Activated gamma-delta T cell treated with anti-CD3 and anti-CD28 coated beads, Interleukin-2, amount 50 U/mL, for 16 hours (primary cell): ENCODE data around the gene ANXA3.
"Not testable (repeated sequence)": the region's sequence is repeated elsewhere in the genome, so short reads cannot be mapped to it uniquely, and the experiment has no call there.

Source experiments
- DNase-seq: peaks from one replicate; pipeline ENCODE4 v3.0.0-alpha.2; 2020; ENCODE audit warnings: low read depth

Gene ANXA3

DNA sequence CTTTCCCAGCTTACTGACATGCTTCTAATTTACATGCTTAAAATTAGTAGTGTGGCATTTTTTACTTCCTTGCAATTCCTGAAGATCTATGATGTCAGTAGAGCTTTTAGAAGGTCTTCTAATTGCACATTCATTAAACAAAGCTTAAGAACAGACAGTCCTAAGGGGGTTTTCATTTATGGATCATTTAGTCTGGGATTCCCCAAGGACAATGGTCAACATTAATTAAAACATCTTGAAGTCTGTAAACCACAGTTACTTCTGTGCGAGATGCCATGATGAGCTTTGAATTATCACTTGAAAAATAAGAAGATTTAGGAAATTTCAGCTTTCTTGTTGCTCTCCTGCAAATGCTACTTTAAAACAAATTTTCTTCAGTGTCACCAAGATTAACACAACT lies 20.2 kb downstream of the ANXA3 start:
- no peak for DNase-seq

DNA sequence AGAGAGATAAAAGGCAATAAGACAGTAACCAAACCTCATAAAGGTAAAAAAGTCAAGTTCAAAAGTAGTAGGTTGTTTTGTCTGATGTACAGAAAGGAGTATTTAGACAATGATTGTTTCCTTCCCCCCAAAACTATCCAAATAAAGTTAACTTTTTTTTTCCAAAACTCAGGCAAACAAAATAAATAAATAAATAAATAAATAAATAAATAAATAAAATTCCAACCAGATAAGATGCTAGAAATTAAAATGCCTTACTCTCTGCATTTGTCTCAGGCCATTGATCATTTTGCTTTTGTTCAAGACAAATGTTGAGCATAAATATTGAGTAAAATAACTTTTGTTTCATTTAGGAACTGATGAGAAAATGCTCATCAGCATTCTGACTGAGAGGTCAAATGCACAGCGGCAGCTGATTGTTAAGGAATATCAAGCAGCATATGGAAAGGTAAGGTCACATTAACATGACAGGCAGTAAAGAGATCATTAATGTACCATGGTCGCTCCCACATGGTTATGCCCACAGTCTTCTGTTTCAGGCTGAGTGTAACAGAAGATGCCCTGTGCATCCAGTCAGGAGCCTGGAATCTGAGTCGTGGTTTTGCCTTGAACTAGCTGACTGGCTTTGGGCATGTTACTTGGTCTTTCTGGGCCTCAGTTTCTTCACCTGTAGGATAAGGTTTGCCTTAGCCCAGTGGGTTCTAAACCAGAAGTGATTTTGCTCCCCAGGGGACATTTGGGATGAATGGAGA lies 27.3 kb downstream of the ANXA3 start:
- DNase-seq = no peak

DNA sequence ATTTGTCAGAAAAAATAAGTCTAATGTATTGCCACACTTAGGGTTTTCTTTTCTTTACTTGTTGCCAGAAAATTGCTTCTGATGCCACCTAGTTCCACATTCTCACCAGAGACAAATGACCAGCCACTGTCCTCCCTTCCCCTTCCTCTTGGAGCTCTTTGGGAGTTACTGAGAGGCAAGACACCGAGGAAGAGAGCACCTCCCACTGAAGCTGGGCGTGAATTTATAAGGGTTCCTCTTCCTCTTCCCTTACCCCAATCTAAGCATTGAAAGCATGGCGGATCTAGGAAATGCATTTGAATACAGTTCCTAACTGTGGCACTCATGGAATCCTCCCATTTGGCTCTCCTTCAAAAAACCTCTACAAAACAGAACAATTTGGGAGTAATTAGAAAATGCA lies 30.0 kb downstream of the ANXA3 start:
- DNase-seq = no peak

DNA sequence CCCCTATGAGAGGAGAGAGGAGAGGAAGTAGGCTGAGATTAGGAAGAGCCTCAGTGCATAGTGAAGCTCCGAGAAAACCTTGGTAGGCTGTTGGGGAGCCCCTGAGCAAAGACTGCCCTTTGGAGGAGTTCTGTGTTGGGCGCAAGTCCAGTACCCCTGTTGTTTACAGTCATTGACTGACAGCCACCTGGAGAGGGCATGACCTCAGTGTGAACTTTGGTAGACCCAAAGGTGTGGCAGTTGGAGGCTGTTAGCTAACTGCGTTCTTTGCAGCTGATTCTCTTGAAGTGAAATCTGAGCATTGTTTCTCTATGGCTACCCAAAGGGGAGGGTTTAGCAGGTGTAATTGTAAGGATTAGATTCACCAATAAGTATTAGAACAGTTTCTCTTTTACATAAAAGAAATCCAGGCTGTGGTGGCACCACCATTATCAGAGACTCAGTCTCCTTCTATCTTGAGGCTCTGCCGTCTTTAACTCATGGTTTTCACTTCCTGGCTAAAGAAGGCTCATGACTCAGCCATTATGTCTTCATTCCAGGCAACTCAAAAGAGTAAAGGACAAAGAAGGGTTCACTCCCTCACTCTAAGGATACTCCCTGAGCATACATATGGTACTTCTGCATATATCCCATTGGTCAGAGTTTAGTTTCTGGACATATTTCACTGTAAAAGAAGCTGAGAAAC lies 33.4 kb downstream of the ANXA3 start:
- no peak for DNase-seq

DNA sequence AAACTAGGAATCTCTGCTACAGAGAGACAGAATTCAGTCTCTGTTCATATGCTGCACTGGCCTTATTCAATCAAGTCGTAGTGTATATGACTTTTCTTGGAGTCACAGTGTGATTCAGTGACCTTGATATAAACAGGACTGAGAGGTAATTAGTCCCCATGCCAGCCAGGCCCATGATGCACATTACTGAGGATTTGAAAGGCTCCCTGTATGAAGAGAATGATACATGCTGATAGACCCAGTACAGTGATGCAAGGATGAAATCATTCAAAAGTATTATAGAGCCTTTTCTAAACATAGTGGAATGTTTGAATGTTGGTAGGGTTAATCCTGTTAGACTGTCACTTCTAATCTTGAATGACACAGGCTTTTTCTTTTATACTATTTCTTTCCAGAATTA lies 34.1 kb downstream of the ANXA3 start:
- no peak for DNase-seq

DNA sequence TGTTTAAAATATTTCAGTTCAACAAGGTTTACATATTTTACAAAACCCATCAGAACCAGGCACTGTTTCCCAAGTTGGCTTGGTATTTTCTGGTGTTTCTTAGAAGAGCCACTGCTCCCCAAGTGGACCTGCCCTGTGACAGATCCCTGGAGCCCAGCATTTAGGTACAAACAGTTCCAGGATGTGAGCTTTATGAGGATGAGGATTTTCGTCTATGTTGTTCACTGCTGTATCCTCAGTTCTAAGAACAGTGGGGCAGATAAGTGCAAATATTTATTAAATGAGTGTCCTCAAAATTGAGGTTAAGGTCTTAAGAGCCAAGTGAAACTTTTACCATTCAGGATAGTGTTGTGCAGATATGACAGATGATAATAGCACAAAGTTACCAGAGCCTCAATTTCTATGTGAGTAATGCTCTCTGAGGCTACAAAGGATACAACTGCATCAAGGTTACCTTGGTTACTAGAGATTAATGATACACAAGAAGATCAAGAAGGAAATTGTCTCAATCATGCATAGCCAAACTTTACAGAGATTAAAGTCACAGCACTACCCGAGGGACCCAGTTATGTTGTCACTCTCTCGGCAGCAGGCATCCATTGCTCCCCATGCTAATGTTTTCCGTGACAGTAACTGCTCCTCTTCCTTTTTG lies 37.5 kb downstream of the ANXA3 start:
- no peak for DNase-seq

DNA sequence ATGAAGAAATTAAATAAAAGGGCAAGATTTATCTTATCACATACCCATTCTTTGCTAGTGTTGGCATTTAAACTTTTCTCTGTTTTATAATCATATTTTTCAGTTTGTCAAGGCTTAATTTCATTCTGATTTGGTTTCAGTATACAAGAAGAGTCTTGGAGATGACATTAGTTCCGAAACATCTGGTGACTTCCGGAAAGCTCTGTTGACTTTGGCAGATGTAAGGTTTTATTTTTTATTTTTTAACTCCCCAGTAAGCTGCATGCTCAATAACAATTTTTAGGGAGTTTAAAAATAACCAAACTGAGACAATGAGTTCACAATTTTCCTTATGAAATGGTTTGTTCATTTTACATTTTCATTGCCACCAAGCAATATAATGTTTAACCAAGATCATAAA lies 39.8 kb downstream of the ANXA3 start:
- no peak for DNase-seq

DNA sequence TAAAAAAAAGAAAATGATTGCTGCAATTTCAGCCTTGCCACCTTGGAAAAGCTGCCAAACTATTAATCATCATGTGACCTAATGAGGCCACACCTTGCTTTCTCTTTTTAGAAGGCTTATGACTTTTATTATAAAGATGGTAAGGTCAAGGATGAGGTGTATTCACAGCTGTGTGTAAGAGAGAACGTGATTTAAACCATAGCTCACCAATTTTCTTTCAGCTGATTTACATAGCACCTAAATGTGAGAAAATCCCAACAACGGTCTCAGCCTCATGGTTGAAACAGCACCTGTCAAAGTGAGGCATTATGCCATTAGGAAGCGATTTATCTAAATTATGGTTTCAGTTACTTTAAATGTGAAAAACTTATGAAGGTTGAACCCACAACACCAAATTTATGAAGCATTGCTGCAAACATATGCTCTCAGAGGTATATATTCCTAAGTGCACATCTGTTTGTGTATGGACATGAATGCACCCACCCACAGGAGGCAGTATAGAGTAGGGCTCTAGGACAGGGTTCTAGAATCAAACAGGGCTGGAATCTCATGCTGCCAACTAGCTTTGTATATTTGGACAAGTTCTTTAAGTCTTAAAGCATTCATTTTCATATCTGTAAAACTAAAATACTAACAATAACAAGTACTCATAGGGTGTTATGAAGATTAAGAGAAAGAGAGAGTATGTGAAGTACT lies 40.7 kb downstream of the ANXA3 start:
- no peak for DNase-seq

DNA sequence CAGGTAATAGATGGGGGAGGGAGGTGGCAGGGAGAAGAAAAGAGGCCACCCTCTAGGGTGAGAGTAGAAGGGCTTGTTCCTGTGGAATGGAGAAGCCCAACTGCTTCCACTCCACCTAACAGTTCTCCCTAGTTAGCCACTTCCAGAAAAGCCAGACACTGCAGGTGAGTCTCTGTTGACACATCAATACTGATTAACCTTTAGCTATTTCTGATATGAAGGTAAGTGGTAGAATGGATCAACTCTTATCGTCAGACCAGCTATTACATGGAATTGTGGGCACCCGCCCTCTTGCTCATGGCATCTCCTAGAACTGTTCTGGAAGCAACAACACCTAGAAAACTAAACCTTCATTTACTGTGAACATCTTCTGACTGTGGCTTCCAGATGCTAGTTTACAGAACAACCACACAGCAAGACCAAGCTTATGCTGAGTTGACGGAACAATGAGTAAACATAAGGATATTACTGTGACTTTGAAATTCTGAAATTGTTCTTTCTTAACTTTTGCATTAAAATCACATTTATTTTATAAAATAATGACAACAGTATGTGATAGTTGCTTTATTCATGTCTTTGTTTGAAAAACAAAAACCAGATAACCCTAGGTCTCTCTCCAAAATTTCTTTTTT lies 44.7 kb downstream of the ANXA3 start:
- no peak for DNase-seq

DNA sequence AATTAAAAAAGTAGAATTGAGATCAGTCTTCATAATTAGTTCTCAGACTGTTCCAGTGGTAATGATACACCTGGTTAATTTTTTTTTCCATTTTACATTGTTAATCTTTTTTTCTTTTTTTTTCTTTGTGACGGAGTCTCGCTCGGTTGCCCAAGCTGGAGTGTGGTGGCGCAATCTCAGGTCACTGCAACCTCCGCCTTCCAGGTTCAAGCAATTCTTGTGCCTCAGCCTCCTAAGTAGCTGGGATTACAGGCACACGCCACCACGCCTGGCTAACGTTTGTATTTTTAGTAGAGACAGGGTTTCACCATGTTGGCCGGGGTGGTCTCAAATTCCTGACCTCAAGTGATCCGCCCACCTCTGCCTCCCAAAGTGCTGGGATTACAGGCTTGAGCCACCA lies 46.9 kb downstream of the ANXA3 start:
- DNase-seq = not testable (repeated sequence)

DNA sequence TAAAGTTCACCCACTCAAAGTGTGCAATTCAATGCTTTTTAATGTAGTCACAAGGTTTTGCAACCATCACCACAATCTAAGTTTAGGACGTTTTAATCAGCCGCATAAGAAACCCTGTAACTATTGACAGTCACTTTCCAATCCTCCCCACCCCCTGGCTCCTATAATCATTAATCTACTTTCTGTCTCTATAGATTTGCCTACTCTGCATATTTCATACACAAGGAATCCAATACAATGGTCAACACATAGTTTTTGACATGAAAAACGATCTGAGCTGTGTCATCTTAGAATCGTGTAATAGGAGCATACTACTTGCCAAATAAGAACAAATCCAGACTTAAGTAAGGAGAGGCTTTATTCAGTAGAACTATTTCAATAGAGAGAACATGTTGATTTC lies 47.6 kb downstream of the ANXA3 start:
- DNase-seq = no peak

DNA sequence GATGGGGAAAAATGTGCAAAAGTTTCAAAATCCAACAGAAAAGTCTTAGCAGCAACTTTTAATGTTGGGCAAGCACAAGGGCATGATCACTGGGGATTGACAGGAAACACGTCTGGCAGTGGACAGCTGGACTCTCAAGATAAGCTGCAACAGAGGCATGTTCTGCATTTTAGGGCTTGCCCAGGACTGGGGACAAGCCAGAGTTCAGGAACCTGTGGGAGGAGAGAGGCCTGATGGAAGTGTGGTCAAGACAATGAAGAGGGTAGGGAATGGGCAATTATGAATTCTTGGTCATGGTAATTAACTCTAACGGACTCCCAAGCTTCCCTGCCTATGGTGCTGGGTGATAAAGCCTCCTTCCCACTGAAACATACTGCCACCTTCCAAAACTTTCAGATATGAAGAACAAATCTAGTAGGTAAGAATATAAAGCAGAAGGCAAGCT lies 48.4 kb downstream of the ANXA3 start:
- no peak for DNase-seq

DNA sequence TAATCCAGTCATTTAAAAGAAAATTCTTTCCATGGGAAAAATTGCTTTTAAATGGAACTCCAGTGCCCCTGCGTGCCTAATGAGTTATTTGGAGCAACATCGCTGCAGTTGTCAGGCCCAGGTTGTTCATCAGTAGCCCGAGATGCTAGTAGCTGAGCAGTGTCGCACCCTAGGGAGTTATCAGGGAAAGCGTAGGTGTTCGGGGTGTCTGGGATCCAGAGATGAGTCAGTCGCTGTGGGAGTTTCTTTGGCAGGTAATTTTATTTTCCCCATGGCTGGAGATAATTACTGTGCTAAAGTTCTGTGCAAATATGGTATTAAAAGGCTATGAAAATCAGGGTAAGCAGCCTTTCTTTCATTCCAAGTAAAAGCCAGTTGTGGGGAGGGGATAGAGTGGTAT lies 49.4 kb downstream of the ANXA3 start:
- no peak for DNase-seq

DNA sequence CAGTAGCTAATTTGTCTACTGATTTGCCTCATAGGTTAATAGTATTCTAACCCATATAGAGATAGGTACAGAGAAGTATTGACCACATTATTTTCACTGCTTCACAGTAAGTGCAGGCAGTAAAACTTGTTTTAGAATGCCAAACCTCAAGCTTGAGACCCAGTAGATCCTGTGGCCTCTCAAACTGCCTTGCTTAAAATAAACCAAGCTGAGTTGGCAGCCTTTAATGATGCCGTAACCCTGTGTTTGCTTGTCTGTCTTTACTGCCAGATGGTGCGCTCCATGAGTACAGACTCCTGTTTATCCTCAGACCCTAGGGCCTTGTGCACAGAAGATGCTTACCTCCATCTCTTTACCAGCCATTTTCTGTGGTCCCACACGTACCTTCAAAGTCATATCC lies 50.8 kb downstream of the ANXA3 start:
- DNase-seq = no peak

DNA sequence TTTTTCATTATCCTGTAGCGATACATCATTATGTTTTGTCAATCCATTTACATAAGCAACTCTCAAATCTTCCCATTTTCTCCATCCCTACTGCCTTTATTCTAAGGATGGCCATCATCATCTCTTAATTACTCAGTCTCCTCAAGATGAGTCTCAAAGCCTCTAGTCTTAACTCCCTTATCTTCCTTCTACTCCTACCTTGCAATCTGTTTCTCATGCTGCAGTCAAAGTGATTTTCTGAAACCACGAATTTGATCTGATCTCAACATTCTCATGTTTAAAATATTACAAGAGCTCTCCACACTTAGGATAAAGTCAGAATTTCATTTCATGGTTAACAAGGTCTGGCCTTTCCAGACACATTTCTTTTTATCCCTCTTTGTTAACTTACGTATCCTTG lies 51.8 kb downstream of the ANXA3 start:
- no peak for DNase-seq

DNA sequence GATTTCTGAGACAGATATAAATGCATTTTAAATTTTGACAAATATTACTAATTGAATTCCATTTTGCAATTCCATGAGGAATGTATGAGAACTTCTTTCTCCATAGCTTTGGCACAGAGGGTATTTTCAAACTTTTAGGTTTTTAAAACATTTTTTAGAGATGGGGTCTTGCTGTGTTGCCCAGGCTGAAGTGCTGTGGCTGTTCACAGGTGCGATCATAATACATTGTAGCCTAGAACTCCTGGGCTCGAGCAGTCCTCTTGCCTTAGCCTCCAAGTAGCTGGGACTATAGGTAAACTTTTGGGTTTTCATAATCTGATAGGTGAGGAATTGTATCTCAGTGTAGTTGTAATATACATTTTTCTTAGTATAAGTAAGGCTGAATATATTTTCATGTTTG lies 53.4 kb downstream of the ANXA3 start:
- DNase-seq = no peak

DNA sequence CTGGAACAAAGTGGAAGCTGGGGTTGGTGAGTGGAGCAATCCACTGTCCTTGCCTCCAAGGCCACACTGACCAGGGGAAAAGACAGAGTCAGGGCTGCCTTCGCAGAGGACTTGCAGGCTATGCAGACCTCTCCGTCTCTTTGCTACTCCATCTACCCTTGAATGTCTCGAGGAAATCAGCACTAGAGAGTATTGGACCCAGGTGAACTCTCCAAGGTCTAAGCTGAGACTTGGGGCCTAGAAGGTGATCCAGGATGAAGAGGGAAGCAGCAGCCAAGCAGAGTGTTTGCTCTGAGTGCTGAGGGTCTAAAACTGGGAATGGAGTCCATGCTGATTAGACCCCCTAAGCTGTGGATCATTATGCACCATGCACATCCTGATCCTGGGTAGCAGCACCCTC lies 54.5 kb downstream of the ANXA3 start:
- no peak for DNase-seq

DNA sequence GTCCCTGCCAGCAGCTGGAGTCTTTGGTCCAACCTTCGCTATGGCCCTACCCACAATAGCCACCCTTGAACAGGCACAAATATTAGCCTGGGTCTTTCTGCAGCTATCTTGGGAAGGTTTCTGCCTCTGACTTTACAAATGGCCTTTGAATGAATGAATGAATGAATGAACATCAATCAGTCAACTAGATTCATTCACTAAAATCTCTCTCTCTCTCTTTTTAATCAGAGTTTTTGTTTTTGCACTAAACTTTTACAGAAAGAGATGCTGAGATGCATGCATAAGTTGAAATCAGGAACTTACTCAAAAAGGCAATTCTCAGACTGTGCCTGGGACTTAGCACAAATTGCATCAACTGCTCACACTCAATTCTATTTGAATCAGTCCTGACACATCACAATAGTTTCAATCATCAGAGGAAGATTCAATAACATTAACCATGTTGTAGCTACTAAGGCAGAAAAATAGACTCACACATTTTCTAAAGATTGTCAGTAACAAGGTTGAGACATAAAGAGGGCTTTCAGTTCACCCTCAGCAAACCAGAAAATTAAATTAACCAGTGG lies 55.0 kb downstream of the ANXA3 start:
- DNase-seq = no peak

DNA sequence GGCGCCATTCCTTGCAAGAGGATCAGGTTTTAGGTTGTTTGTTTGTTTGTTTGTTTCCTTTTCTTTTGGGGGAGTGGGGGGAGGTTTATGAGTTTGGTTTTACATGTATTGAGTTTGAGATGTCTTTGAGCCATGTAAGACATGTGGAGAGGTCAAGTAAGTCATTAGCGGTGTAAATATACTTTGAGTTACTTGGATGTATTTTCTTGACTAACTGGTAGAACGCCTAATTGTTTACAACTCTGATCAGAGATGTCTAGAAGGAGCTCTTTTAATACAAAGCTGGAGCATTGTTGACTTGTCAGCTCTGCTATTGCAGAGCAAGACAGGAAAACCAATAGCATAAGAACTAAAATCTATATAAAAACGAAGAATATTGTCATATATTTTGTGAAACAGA lies 57.1 kb downstream of the ANXA3 start:
- no peak for DNase-seq

DNA sequence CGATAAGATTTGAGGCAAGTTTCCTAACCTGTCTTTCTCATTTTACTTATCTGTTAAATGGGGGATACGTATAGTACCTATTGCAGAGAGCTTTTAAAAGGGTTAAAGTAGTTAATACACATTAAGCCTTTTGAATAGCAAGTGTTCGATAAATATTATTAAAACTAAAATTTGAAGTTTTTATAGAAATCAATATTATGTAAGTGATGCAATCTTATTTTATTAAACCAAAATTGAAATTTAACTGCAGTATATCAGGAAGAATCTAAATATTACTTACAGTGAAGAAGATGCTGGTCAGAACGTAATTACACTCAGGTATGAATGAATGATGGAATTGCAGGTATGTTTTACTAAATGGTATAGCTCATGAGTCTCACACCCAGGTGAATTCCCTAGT lies 58.0 kb downstream of the ANXA3 start:
- no peak for DNase-seq

DNA sequence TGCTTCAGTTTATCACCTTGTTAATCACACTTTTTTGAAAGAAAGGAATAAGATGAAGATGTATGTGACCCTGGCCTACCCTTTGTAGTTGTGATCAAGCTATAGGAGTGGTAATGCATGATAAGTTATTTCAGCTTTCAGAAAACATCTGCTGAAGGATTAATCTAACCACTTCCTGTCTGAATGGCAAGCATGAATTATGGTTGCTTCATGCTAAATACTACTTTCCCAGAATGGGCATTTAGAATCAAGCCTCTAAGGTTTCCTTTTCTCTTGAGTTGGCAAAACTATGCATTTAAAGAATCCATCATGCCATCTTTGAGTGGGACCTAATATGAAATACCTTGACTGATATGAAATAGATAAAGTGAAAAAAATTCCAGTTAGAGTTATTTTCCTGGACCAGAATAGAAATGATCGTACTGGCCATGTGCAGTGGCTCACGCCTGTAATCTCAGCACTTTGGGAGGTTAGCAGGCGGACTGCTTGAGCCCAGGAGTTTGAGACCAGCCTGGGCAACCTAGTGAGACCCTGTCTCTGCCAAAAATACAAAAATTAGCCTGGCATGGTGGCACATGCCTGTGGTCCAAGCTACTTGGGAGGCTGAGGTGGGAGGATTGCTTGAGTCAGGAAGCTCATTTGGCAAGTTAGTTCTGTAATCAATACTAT lies 59.1 kb downstream of the ANXA3 start:
- DNase-seq = no peak

DNA sequence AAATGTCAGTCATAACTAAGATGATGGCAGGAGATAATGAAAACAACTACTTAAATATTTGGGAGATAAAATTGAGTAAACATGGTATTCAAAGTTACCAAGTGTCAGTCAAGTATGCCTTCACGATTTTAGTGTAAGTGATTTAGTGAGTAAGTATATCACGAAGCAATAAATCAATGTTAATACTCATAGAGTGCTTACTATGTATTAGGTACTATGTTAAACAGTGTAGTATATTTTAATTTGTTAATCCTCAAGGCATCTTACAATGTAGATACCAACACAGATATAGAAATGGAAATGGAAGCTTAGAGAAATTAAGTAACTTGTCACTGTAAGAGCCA lies 59.6 kb downstream of the ANXA3 start:
- no peak for DNase-seq
